ENCODE measurements around the gene PLA2G5. TPM values are rescaled to one million over a fixed set of nuclear protein-coding genes. Genes with fewer than 3 reads are reported as not detected.

The PLA2G5 gene
- total RNA-seq, 1 experiment from 2014 or later: not detected

DNA sequence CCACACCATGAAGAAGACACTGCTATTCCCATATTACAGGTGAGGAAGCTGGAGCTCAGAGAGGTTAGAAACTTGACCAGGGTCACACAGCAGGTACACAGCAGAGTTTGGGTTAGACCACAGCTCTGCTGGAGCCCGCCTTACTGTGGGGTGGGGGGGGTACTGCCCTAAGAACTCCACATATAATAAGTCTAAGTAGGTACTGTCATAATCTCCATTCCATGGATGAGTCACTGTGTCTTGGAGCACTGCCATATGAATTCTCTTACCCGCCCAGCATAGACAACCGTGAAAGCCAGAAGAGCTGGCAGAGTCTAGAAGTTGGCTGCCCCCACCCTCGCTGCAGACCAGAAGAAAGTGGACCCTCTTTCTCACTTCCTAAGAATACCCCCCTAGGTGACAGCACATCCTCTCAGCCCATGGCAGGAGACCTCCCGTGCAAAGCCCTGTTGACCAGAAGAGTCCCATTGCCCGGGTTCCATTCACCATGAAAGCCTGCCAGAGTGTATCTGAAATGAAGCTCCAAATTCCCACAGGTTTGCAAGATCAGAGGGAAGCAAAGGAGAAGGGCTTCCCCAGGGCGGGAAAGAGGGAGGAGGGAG is 54.6 kb downstream of the PLA2G5 start:
- intact Hi-C loops (cut with micrococcal nuclease; ENCODE audit: unreplicated experiment): no loop called here
- Histone ChIP-seq H3K36me3 (ENCODE audit: control insufficient read depth, insufficient read depth, low read length) (no peaks in the 10 kb centered on the region), H3K4me1 (no peaks in the 10 kb centered on the region), H3K27me3 (replicated peaks; ENCODE audit: control insufficient read depth, insufficient read depth, low read length) (no peaks in the 10 kb centered on the region), H3K9me3 (no peaks in the 10 kb centered on the region), H3K4me3 (ENCODE audit: low read depth, low read length) (no peak overlapping the region)
- no peak overlapping the region for H3K27ac Mint-ChIP-seq (ENCODE audit: unreplicated experiment)
- no peaks in the 10 kb centered on the region for H3K4me1 Mint-ChIP-seq (ENCODE audit: low read depth, unreplicated experiment)
- DNase-seq: no peak
- peaks cover 3% of the 10 kb centered on the region for H3K27me3 Mint-ChIP-seq (ENCODE audit: insufficient read depth, unreplicated experiment)
- POLR2A ChIA-PET: no interaction called here
- TF ChIP-seq CTCF (IDR thresholded peaks at IDR 0.05; ENCODE audit: insufficient read depth in 1 of 2, low read depth in 1 of 2, low read length in 1 of 2, severe bottlenecking in 1 of 2, unreplicated experiment in 1 of 2): no peak
- BruUV-seq (replicated peaks): no TSS peak
- H3K4me3 Mint-ChIP-seq (ENCODE audit: unreplicated experiment): no peak overlapping the region
- H3K9me3 Mint-ChIP-seq (ENCODE audit: unreplicated experiment): no peaks in the 10 kb centered on the region
- H3K36me3 Mint-ChIP-seq (ENCODE audit: insufficient read depth, unreplicated experiment): no peaks in the 10 kb centered on the region
- CTCF ChIA-PET: no interaction called here

- no peak overlapping the region for H3K4me3 Mint-ChIP-seq (ENCODE audit: unreplicated experiment)
- H3K4me1 ChIP-seq: no peaks in the 10 kb centered on the region
- no peaks in the 10 kb centered on the region for H3K36me3 Mint-ChIP-seq (ENCODE audit: insufficient read depth, unreplicated experiment)
- CTCF ChIA-PET: no interaction called here
- H3K27ac Mint-ChIP-seq (ENCODE audit: unreplicated experiment): no peak overlapping the region
- H3K27me3 ChIP-seq (replicated peaks; ENCODE audit: control insufficient read depth, insufficient read depth, low read length): no peaks in the 10 kb centered on the region
- no peak for DNase-seq
- peaks cover under 1% of the 10 kb centered on the region for H3K27me3 Mint-ChIP-seq (ENCODE audit: insufficient read depth, unreplicated experiment)
- H3K4me3 ChIP-seq (ENCODE audit: low read depth, low read length): no peak overlapping the region
- POLR2A ChIA-PET: no interaction called here
- H3K4me1 Mint-ChIP-seq (ENCODE audit: low read depth, unreplicated experiment): no peaks in the 10 kb centered on the region
- no peaks in the 10 kb centered on the region for H3K9me3 ChIP-seq
- TF ChIP-seq CTCF (IDR thresholded peaks at IDR 0.05; ENCODE audit: insufficient read depth in 1 of 2, low read depth in 1 of 2, low read length in 1 of 2, severe bottlenecking in 1 of 2, unreplicated experiment in 1 of 2): no peak
- no peaks in the 10 kb centered on the region for H3K36me3 ChIP-seq (ENCODE audit: control insufficient read depth, insufficient read depth, low read length)
- intact Hi-C loops (cut with micrococcal nuclease; ENCODE audit: unreplicated experiment): no loop called here
- no TSS peak for BruUV-seq (replicated peaks)
- no peaks in the 10 kb centered on the region for H3K9me3 Mint-ChIP-seq (ENCODE audit: unreplicated experiment)
Observed at GRCh38 chr1:20125100-20125499, 55.1 kb downstream of the PLA2G5 start.

GRCh38 chr1:20126041-20126805 is 56.2 kb downstream of the PLA2G5 start:
- no peak for TF ChIP-seq CTCF (IDR thresholded peaks at IDR 0.05; ENCODE audit: insufficient read depth in 1 of 2, low read depth in 1 of 2, low read length in 1 of 2, severe bottlenecking in 1 of 2, unreplicated experiment in 1 of 2)
- H3K4me3 Mint-ChIP-seq (ENCODE audit: unreplicated experiment): no peak overlapping the region

More at GRCh38 chr1:20126041-20126805, 56.2 kb downstream of the PLA2G5 start:
- ChIA-PET CTCF (no interaction called here), POLR2A (no interaction called here)
- no peaks in the 10 kb centered on the region for H3K36me3 ChIP-seq (ENCODE audit: control insufficient read depth, insufficient read depth, low read length)
- Mint-ChIP-seq H3K27ac (ENCODE audit: unreplicated experiment) (no peak overlapping the region), H3K27me3 (ENCODE audit: insufficient read depth, unreplicated experiment) (no peaks in the 10 kb centered on the region), H3K9me3 (ENCODE audit: unreplicated experiment) (peaks cover 3% of the 10 kb centered on the region), H3K4me1 (ENCODE audit: low read depth, unreplicated experiment) (no peaks in the 10 kb centered on the region), H3K36me3 (ENCODE audit: insufficient read depth, unreplicated experiment) (no peaks in the 10 kb centered on the region)
- H3K4me1 ChIP-seq: no peaks in the 10 kb centered on the region
- no peak overlapping the region for H3K4me3 ChIP-seq (ENCODE audit: low read depth, low read length)
- no peak for DNase-seq
- no peaks in the 10 kb centered on the region for H3K9me3 ChIP-seq
- intact Hi-C loops (cut with micrococcal nuclease; ENCODE audit: unreplicated experiment): no loop called here
- H3K27me3 ChIP-seq (replicated peaks; ENCODE audit: control insufficient read depth, insufficient read depth, low read length): no peaks in the 10 kb centered on the region
- BruUV-seq (replicated peaks): no TSS peak

Data from Caco-2 (cell line).